GM18519 (cell line): ENCODE results near the gene SLC27A3.
"Not testable (repeated sequence)": the region's sequence is repeated elsewhere in the genome, so short reads cannot be mapped to it uniquely, and the experiment has no call there.

Experiments used
- ATAC-seq: cut with Tn5 transposase; IDR thresholded peaks from one replicate; pipeline ENCODE4 v1.9.1; 2021; ENCODE audit warnings: mild to moderate bottlenecking, moderate library complexity; ENCODE audit not compliant: unreplicated experiment, low FRiP score

SLC27A3 gene

DNA sequence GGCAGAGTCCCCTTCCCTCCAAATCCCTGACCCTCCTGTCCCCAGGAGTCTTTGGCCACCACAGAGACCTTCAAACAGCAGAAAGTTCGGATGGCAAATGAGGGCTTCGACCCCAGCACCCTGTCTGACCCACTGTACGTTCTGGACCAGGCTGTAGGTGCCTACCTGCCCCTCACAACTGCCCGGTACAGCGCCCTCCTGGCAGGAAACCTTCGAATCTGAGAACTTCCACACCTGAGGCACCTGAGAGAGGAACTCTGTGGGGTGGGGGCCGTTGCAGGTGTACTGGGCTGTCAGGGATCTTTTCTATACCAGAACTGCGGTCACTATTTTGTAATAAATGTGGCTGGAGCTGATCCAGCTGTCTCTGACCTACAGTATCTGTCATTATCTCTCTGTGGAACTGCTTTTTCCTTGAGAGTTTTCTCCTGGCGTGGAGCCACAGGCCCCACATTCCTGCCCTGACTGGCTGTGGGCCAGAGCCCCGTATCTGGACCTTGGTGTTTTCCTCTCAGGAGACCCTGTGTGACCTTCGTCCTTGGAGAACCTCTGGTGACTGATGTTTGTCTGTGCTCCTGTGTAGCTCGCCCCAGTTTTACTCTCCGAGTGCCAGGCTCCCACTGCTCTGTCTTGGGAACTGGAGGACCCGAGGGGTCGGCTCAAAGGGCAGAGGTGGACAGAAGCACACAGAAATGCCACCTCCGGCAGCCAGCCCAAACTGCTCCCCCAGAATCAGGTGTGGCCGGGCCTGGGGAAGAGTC is 4.8 kb downstream of the SLC27A3 start:
- no peak for ATAC-seq

DNA sequence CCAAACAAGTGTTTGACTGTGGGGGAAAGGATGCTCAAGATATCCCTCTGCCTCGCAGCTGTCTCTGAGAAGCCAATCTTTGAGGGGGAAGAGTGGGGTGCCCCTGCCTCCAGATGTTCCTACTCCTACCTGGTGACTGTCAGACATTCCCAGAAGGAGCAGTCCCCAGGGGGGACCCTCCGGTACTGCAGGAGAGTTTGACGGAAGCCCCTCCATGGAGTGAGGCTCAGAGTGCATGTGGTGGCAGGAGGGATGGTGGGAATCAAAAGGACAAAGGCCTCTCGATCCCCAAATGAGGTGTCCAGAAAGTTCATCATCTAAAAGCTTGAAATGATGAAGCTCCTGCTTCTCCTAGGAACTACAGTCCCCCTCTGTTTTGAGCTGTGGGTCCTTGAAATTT is 5.3 kb downstream of the SLC27A3 start:
- no peak for ATAC-seq

DNA sequence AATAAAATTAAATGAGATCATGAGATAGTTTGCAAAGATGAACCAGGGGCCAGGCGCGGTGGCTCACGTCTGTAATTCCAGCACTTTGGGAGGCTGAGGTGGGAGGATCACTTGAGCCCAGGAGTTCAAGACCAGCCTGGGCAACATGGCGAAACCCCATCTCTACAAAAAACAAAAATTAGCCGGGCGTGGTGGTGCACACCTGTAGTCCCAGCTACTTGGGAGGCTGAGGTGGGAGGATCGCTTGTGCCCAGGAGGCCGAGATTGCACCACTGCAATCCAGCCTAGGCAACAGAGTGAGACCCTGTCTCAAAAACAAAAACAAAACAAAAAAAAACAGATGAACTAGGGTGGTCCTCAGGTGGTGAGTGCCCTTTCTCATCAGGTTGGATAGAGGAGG is 7.4 kb downstream of the SLC27A3 start:
- not testable (repeated sequence) for ATAC-seq

DNA sequence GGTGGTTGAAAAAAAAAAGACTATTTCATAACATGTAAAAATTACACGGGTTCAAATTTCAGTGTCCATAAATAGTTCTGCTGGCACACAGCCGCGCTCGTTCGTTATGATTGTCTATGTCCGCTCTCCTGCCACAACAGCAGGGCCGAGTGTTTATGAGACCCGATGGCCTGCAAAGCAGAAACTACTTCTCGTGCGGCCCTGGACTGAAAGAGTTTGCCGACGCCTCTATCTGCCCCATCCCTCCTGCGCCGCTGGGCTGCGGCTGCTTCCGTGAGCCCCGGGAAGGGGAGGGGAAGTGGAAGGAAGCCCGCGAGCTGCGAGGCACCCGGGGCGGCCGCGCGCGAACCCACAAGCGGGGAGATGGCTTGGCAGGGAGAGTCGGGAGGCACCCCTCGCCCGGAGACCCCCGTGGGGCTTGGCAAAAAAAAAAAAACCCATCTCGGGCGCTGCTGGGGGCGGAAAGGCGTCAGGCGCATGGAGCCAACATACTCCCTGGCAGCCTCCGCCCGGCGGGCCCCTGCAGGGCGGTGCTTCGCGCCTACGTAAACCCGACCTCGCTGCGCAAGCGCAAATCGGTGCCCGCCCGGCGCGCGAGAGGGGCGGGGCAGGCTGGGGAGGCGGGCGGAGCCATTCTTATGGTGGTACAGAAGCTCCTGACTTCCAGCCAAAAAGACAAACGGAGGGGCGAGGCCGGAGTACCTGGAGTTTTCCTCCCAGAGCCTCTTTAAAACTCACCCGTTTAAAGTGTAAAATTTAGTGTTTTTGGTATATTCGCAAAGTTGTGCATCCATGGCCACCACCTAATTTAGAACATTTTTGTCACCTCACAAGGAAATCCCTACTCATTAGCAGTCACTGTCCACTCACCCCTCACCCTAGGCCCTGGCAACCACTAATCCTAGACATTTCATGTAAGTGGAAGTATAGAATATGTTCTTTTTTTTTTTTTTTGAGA is 8.3 kb downstream of the SLC27A3 start:
- peak; percentile 78 for ATAC-seq

DNA sequence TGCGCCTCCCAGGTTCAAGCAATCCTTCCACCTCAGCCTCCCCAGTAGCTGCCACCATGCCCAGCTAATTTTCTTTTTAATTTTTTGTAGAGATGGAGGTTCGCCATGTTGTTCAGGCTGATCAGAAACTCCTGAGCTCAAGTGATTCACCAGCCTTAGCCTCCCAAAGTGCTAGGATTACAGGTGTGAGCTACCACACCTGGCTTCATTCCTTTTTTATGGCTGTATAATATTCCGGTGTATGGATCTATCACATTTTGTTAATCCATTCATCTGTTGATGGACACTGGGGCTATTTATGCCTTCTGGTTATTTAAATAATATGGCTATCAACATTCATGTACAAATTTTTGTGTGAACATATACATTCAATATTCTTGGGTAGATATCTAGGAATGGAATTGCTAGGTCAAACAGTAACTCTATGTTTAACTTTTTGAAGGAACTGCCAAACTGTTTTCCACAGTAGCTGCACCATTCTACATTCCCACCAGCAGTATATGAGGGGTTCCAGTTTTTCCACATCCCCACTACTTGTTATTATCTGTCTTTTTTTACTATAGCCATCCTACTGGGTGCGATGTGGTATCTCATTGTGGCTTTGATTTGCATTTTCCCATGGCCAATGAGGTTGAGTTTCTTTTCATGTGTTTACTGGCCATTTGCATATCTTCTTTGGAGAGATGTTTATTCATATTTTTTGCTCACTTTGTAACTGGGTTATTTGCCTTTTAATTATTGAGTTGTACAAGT is 11.0 kb downstream of the SLC27A3 start:
- ATAC-seq: no peak

DNA sequence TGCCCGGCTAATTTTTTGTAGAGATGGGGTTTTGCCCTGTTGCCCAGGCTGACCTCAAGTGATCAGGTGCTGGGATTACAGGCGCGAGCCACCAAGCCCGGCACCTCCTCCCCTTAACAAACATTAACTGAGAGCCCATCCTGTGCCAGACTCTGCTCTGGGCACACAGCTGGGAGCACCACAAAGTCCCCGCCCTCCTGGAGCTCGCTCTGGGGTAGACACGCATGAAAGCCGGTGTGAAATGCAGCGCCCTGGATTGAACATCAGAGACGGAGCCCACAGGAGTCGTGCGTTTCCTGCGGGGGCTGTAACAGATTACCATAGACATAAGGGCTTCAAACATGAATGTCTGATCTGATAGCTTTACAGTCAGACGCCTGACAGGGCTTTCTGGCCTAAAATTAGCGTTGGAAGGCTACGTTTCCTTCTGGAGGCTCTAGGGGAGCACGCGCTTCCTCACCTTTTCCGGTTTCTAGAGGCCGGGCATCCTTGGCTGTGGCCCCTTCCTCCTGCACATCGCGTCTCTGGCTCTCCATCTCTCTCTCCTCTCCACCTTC is 14.3 kb downstream of the SLC27A3 start:
- no peak for ATAC-seq

DNA sequence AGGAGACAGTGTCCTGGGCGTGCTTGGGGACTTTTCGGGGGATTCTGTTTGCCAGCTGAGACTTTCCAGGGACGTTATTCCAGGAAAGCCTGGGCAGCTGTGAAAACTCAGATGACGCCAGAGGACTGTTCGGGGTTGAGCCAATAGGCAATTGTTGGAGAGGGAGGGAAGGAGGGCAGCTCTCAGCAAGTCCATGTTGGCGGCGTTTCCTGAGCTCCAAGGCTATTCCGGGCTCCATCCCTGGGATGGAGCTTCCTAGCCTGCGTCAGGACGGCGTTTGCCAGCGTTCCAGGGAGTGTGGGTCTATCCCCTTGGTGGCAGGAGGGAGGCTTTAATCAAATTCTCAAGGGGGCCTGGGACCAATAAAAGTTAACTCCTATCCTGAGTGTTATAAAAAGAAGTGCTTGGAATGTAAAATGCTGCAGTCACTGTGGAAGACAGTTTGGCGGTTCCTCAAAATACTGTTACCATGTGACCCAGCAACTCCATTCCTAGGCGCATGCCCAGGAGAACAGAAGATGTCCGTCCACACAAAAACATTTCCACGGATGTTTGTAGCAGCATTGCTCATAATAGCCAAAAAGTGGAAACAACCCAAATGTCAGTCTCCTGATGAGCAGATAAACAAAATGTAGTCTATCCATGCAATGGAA is 15.2 kb downstream of the SLC27A3 start:
- ATAC-seq: no peak

DNA sequence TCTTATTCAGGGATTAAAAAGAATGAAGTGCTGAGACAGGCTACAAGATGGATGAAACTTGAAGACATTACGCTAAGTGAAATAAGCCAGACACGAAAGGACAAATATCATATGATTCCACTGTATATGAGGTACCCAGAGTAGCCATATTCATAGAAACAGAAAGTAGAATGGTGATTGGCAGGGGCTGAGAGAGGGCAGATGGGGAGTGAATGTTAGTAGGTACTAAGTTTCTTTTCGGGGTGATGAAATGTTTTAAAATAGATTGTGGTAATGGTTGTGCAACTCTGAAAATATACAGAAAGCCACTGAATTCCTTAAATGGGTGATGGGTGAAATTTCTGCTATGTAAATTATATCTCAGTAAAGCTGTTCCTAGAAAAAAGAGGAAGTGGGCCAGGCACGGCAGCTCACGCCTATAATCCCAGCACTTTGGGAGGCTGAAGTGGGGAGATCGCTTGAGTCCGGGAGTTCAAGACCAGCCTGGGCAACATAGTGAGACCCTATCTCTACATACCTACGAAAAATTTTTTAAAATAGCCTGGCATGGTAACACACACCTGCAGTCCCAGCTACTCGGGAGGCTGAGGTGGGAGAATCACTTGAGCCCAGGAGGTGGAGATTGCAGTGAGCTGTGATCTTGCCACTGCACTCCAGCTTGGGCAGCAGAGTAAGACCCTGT is 15.9 kb downstream of the SLC27A3 start:
- peak; percentile 53 for ATAC-seq

DNA sequence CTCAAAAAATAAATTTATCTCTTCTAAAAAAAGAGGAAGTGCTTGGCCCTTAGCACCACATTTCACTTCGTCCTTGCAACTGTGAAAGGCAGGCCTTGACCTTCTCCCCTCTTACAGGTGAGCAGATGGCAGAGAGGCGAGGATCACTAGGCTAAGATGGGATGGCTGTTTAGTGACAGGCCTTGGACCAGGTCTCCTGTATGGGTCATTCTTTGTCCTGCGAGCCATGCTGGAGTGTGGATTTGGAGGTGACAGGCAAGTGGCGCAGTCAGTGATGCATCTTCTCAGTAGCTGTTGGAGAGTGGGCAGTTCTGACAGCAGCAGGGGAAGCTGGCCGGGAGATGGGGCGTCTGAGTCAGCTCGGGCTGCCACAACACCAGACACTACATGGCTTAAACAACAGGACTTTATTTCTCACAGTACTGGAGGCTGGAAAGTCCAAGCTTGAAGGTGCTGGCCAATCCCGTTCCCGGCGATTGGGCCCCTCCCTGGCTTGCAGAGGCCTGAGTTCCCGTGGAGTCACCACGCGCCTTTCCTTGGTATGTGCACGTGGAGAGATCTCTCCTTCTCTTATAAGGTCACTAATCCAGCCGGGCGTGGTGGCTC is 16.5 kb downstream of the SLC27A3 start:
- no peak for ATAC-seq

DNA sequence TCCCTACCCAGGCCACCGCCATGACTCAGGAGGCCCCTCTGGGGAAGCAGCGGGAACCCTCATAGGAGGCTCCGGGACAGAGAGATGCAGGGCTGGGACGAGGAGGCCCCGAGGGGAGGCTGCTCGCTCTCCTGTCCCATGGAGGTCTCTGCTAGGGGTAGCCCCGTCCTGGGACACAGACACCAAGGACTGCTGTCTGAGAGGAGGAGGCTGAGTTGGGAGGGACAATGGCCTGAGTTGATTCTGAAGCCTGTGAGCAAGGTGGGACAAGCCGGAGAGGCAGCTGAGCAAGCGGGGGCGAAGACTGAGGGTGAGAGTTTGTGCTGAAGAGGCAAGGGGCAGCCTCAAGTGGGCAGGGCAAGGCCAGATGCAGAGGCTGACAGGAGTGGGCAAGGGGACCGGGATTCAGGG is 17.4 kb downstream of the SLC27A3 start:
- ATAC-seq: no peak

DNA sequence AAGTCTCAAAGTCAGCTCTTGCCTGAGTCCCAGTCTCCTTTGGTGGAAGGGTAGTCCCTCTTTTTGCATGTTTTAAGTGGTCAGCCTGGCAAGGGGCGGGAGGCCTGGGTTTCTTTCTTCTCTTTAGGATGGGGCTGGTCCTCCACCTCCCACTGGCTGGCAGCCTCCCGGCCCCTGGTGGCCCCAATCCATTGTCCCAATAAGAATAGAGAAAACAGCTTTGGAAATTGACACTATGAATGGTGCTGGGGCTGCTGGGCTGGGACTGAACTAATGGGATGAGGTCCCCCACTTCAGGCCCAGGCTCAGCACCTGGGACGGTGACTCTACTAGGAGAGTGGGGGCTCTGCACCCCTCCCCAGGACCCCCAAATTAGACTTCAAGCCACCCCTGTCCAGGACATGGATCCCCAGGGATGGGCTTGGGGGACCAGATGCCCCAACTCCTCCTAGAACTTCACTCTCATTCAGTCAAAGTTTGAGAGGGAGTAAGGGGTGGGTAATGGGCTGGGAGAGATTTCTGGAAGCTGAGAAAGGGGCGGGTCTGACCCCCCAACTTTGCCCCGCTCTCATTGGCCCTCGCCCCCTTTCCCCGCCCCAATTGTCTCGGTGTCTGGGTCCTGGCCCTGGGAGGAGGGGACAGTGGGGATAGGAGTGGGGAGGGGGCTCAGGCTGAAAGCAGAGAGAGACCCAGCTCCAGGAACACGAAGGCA is 18.2 kb downstream of the SLC27A3 start:
- no peak for ATAC-seq

DNA sequence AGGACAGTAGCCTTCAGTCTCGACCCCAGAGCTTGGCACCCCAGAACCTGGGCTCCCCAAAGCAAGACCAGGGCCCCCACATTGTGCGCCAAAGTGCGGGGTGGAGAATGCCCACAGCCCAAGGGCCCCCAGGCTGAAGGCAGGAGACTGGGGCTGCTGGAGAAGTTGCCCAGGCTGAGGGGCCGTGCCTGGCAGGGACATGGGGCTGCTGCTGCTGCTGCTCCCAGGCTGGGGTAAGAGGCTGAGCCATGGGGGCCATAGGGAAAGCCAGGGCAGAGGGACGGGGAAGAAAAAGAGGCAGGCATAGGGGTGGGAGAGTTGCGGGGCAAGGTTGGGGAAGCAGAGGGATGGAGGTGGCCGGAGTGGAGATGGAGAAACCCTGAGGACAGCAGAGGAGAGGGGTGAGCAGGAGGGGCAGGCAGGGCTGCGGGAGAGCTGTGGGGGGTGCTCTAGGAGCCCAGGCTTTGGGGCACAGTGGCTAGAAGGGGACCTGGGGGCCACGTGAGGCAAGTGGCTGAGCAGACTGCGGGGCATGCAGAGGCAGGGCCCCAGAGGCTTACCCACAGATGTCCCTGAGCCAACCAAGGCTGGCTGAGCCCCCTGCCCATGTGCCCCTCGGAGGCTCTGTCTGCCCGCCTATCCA is 18.9 kb downstream of the SLC27A3 start:
- ATAC-seq: no peak

DNA sequence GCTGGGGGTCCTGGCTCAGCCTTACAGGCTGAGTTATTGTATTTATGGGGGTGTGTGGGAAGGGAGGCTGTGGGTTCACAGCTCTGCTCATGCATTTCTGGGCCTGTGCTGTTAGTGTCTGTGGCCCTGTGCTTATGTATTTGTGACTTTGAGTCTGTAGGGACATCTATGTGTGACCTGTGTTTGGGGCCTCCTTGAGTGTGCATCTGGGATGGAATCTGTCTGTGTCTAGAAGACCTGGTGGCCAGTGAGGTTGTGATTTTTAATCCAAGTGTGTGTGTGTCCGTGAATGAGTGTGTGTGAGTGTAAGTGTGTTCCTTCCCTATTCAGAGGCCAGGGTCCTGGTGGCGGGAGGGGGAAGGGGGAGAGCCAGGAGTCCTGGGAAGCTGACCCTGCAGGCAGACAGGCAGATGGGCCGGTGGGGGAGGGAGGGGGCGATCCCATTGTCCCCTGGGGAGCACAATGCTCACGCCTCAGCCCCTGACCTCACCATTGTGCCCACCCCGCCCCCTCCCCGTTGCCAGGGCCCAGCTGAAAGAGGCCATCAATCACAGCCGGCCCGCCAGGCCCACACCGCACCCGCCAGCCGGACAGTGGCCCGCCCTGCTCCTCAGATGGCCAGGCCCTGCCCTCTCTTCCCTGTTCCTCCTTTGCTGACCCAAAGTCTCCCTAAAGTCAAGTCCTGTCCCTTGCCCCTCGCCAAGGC is 19.6 kb downstream of the SLC27A3 start:
- no peak for ATAC-seq

DNA sequence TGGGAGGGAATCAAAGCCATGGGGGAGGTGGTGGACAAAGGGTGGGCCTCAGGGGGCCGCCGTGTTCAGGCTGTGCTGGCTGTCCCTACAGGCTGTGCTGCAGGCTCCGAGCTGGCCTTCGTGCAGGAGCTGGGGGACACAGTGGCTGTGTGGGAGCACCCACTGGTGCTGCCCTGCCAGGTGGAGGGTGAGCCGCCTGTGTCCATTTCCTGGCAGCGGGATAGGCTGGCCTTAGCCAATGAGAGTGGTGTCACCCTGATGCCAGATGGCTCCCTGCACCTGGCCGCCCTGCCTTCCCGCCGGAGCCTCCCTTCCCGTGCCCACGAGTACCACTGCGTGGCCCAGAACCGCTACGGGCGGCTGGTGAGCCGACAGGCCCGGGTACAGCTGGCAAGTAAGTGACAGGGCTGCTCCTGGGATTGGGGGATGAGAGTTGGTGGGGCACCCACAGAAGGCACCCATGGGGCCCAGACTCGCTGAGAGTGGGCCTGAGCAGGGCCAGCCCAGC is 20.2 kb downstream of the SLC27A3 start:
- ATAC-seq: no peak

DNA sequence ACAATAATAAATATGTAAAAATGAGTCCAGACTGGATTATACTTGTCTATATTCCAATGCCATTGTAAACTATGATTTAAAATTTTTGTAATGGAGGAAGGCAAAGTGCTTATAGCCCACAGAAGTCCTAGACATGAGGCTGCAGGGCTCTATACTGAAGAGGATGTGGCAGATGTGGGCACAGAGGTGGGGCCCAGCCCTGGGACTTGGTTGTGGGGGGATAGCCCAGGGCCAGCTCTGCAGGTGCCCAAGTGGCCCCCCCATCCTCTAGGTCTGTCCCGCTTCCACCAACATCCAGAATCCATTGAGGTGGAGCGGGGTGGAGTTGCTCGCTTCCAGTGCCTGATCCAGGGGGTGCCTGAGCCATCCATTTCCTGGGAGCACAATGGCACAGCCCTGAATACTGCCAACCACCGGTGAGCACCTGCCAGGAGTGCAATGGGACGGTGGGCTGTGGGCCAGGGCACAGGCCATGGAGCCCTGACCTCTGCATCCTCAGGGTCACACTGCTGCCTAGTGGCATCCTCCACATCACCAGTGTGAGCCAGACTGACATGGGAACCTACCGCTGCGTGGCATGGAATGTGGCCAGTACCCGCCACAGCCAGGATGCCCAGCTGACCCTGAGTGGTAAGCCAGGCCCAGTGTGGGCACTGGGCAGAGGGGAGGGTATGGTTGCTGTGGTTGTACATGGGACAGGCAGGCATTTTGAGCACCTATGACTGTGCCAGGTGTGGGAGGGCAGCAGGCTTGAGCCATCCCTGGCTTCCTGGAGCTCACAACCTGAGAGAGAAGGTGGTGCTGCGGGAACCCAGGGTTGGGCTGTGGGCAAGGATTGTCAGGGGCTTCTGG is 21.0 kb downstream of the SLC27A3 start:
- ATAC-seq: no peak
